WERI-Rb-1 (cell line): ENCODE results near the gene RHBG.

ENCODE experiments used
- DNase-seq: peaks from one replicate; pipeline ENCODE4 v3.0.0-alpha.2; 2020
- H3K27ac ChIP-seq: fragments of 250-450 bp; sonication (Bioruptor Pico); 2 replicates; pipeline ENCODE4 v1.5.1; 2020; ENCODE audit warnings: mild to moderate bottlenecking, moderate library complexity
- H3K27me3 ChIP-seq: fragments of 250-450 bp; sonication (Bioruptor Pico); 2 replicates; pipeline ENCODE4 v1.5.1; 2021; ENCODE audit warnings: mild to moderate bottlenecking, low read depth, moderate library complexity; ENCODE audit not compliant: insufficient read depth, severe bottlenecking
- H3K36me3 ChIP-seq: fragments of 250-450 bp; sonication (Bioruptor Pico); 2 replicates; pipeline ENCODE4 v1.5.1; 2020; ENCODE audit warnings: mild to moderate bottlenecking, moderate library complexity
- H3K4me3 ChIP-seq: 2 replicates; pipeline ENCODE4 v1.5.1; 2011; ENCODE audit warnings: low read depth, mild to moderate bottlenecking, control low read depth, low read length
- H3K9me3 ChIP-seq: fragments of 250-450 bp; sonication (Bioruptor Pico); 2 replicates; pipeline ENCODE4 v1.5.1; 2021; ENCODE audit warnings: mild to moderate bottlenecking, moderate library complexity; ENCODE audit not compliant: severe bottlenecking
- CTCF ChIP-seq: IDR thresholded peaks from 2 replicates; pipeline ENCODE4 v1.5.1; 2011; ENCODE audit warnings: low read depth, mild to moderate bottlenecking, control low read depth, inconsistent platforms, low read length

The RHBG gene

GRCh38 chr1:156431366-156431765 is 62.4 kb downstream of the RHBG start:
- TF ChIP-seq CTCF = no peak
- Histone ChIP-seq H3K36me3 (no peaks in the 10 kb centered on the region), H3K27ac (no peak overlapping the region), H3K4me3 (no peak overlapping the region), H3K9me3 (peaks cover 3% of the 10 kb centered on the region), H3K27me3 (peaks cover 97% of the 10 kb centered on the region)
- DNase-seq = no peak

- no peak for DNase-seq
- peaks cover 97% of the 10 kb centered on the region for H3K27me3 ChIP-seq
- no peak overlapping the region for H3K27ac ChIP-seq
- H3K4me3 ChIP-seq = no peak overlapping the region
- TF ChIP-seq CTCF = no peak
- H3K36me3 ChIP-seq = no peaks in the 10 kb centered on the region
- peaks cover 3% of the 10 kb centered on the region for H3K9me3 ChIP-seq
These were observed 63.0 kb downstream of the RHBG start for GRCh38 chr1:156431769-156432668.

- H3K9me3 ChIP-seq = peaks cover 3% of the 10 kb centered on the region
- H3K27ac ChIP-seq = no peak overlapping the region
- H3K36me3 ChIP-seq = no peaks in the 10 kb centered on the region
- no peak overlapping the region for H3K4me3 ChIP-seq
- TF ChIP-seq CTCF = no peak
- H3K27me3 ChIP-seq = peaks cover 97% of the 10 kb centered on the region
- DNase-seq = no peak
These were observed 63.6 kb downstream of the RHBG start for GRCh38 chr1:156432669-156433018.

- Histone ChIP-seq H3K36me3 (no peaks in the 10 kb centered on the region), H3K4me3 (no peak overlapping the region), H3K27me3 (peaks cover 97% of the 10 kb centered on the region), H3K9me3 (peaks cover 3% of the 10 kb centered on the region), H3K27ac (no peak overlapping the region)
- no peak for TF ChIP-seq CTCF
- DNase-seq = no peak
These were observed 64.0 kb downstream of the RHBG start for GRCh38 chr1:156433032-156433431.

- no peak for TF ChIP-seq CTCF
- no peak overlapping the region for H3K27ac ChIP-seq
- peaks cover 97% of the 10 kb centered on the region for H3K27me3 ChIP-seq
These were observed 64.6 kb downstream of the RHBG start for GRCh38 chr1:156433602-156434001.

More at GRCh38 chr1:156433602-156434001, 64.6 kb downstream of the RHBG start:
- H3K4me3 ChIP-seq = no peak overlapping the region
- H3K9me3 ChIP-seq = peaks cover 3% of the 10 kb centered on the region
- no peak for DNase-seq
- no peaks in the 10 kb centered on the region for H3K36me3 ChIP-seq
